Renal pelvis (tissue), 4 donors: ENCODE results near the gene MYO5A. TPM values are rescaled to one million over a fixed set of nuclear protein-coding genes. Genes with fewer than 3 reads are reported as not detected.
"Not testable (repeated sequence)": the region's sequence is repeated elsewhere in the genome, so short reads cannot be mapped to it uniquely, and the experiment has no call there.

Source experiments
- DNase-seq: peaks from one replicate; pipeline ENCODE4 v3.0.0-alpha.2; 2013
- polyA plus RNA-seq, 3 donors: library from polyadenylated mRNA; unstranded; fragments of 120-200 nt; gene quantifications; one replicate each; pipeline ENCODE4 v1.2.1, GENCODE V29; 2013; ENCODE audit not compliant: insufficient read length in 3 of 3

The MYO5A gene
- polyA plus RNA-seq, 3 donors: 7.3 to 9.5 (median 8.1) TPM

DNA sequence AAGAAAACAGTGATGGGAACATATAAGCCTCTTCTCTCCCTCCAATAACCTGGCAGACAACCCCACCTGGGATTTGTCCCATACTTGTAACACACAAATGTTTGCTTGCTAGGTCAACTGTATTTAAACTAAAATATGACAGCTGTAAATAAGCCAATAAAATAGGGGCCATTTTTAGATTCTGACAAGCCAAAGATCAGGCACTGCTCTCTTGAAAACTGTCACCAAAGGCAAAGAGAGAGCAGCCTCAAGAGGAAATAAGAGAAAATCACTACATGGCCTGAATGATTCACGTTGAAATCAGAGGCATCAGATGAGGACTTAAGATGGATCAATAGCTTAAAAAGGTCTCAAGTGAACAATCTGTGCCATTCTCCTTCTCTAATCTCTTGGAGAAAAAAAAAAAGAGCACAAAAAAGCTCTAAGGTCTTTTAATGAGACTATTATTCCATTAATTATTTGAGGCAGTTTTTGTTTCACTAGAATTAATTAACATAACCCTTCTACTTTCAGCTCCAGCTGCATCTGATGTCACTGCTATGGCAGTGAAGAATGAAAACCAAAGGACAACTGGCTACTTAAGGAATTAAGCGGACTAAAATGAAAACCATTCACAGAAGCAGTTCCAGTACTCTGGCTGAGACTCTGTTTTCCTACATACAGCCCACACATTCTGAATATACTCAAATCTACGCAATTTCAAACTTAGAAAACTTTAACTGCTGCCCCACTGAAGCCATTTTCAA, 19.0 kb downstream of the MYO5A start:
- DNase-seq: no peak

DNA sequence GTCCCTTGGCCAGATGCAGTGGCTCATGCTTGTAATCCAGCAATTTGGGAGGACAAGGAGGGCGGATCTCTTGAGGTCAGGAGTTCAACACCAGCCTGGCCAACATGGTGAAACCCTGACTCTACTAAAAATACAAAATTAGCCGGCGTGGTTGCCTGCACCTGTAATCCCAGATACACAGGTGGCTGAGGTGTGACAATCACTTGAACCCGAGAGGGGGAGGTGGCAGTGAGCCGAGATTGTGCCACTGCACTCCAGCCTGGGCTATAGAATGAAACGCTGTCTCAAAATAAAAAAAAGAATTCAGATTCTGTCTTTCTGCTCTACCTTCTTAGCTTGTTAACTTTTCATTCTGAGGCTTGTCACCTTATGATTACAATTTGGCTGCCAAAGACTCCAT, 22.1 kb downstream of the MYO5A start:
- no peak for DNase-seq

- no peak for DNase-seq
Measured at GRCh38 chr15:52505151-52505550, 23.5 kb downstream of the MYO5A start.

- DNase-seq: no peak
Measured at GRCh38 chr15:52503788-52504496, 24.7 kb downstream of the MYO5A start.

- no peak for DNase-seq
Measured at GRCh38 chr15:52502608-52503007, 26.1 kb downstream of the MYO5A start.

GRCh38 chr15:52499506-52499905, 29.2 kb downstream of the MYO5A start:
- DNase-seq: no peak

DNA sequence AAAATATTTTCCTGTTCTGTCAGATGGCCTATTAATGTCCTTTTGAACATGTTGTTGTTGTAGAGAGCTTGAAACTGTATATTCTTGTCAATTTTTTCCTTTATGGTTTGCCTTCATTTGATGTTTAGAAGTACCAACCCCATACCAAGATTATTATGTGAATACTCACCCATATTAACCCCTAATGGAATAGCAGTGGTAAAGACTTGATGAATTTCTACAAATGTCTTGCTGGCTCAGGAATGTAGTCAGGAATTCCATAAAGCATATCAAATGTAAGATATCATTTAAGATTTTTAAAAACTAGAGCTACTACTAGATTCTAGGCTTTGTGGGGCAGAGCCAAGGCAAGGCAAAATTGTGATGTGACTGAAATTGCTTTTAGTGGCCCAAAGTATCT, 30.0 kb downstream of the MYO5A start:
- DNase-seq: no peak

DNA sequence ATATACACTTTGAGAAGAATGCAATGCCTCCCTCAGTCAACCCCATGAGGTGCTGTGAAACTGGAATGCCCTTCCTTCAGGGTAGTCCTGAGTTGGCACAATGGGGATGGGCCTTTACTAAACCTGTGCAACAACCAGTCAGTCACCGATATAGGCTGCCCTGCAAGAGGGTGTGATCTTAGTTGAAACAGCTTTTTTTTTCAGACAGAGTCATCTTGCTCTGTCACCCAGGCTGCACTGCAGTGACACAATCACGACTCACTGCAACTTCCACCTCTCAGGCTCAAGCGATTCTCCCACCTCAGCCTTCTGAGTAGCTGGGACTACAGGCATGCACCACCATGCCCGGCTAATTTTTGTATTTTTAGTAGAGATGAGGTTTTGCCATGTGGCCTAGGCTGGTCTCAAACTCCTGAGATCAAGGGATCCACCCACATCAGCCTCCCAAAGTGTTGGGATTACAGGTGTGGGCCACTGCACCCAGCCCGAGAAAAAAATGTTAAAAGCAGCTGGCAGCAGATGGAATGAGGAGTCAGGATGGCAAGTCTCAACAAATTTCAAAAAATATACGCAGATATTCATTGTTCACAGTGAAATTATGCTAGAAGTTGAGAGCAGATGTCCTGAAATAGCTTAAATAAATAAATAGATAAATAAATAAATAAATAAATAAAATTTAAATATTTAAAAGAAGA, 31.8 kb downstream of the MYO5A start:
- DNase-seq: no peak

DNA sequence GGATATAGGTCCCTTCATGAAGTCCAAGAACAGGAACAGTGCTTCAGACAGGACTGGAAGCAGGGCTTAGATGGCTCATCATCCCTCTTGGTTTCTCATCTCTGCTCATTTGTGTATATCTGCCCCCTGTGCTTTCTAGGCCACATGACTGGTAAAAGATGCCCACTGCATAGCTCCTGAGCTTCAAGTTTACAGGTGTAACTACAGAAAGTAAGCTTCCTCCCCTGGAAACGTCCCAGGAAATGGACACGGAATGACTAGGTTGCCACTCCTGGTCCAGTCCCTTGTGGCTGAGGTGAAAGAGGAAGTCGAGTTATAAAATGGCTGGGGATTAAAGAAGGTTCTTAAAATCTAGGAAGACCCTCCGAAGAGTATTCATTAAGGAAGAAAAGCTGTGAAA, 32.5 kb downstream of the MYO5A start:
- DNase-seq: no peak

DNA sequence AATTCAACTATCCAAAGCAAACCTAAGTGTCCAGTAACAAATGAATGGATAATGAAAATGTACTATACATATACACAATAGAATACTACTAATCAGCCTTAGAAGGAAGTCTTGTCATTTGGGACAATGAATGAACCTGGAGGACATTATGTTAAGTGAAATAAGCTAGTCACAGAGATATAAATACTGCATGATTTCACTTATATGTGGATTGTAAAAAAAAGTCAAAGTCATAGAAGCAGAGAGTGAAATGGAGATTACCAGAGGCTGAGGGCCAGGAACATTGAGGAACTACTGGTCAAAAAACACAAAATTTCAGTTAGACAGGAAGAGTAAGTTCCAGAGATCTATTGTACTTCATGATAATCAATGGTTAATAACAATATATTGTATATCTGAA, 33.6 kb downstream of the MYO5A start:
- DNase-seq: no peak

- DNase-seq: no peak
Measured at GRCh38 chr15:52493968-52494367, 34.7 kb downstream of the MYO5A start.

- DNase-seq: no peak
Measured at GRCh38 chr15:52492132-52492531, 36.5 kb downstream of the MYO5A start.

GRCh38 chr15:52491472-52491871, 37.2 kb downstream of the MYO5A start:
- no peak for DNase-seq

GRCh38 chr15:52489430-52489829, 39.2 kb downstream of the MYO5A start:
- not testable (repeated sequence) for DNase-seq

GRCh38 chr15:52488830-52489229, 39.9 kb downstream of the MYO5A start:
- no peak for DNase-seq

DNA sequence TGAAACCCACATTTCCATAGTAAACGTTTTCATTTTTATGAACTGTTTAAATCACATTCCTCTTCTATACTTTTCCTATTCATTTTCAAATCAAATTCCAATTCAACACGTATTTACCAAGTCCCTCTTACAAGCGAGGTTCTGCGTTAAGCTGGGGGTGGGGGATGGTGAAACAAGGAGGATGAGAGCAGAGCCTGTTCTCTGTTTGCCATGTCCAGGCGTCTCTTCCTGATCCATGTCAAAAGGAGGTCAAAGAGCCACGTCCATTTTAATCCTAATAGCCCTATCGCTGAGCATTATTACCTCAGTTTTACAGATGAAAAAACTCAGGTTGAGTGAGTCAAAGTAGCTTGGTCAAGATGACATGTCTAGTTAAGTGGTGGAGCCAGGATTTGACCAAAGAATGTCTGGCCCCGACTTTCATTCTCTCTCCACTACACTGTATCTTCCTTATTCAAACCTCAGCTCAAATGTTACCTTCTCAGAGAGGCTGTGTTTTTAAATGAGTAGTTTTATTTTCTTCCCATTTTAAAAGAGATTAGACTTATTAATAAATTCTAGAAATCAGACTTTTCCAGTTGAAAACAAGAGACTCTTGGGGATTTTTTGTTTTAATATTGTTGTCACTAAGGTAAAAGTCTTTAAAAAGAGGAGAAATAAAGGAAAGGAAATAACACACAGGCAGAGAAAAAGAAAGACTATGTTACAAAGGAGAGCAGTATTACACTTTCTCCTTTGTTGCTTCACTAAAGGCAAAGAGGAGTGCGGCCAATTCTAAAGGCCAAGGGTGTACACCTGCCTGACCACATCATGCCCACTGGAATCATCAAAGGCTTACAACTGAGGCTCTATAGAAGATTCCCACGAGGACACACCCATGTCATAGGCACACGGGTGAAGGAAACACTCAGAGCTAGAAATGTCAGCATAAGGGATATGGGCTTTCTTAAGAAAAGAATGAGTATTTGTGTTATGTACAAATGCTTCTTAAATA, 42.4 kb downstream of the MYO5A start:
- DNase-seq: no peak

GRCh38 chr15:52485290-52485689, 43.4 kb downstream of the MYO5A start:
- DNase-seq: no peak

DNA sequence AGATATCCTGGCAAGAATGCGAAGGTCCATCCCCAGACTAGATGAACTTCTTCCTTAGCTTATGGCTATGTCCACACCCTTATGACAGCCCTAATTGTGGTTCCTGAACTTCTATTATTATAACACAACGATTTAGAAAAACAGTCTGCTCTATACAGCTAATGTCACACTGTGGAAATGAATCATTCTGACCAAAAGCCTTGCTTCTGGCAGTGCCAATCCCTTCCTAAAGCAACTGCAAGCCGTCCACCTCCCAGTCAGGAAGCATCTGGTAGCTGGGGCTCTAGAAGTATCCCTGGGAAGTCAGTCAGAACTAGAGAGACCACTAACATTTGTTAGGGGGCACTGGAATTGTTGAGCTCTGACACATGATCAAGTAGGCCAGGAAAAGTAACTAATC, 45.0 kb downstream of the MYO5A start:
- no peak for DNase-seq

GRCh38 chr15:52481915-52482314, 46.8 kb downstream of the MYO5A start:
- DNase-seq: no peak

DNA sequence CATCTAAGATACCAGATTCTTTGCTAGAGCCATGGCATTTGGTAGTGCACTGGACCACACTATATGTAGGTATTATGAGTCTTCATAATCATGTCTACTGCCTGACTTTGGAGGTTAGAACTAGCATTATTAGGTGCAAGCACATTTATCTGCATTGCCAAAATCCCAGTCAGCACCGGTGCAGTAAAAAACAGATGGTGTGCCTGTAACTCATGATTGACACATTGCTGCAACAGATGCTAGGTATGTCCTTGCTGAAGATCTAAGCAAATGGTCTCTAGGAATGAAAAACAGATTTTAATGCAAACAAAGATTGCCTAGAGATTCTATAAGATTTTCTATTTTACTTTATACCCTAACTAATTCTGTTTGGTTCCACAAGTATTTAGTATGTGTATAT, 47.7 kb downstream of the MYO5A start:
- DNase-seq: no peak

- no peak for DNase-seq
Measured at GRCh38 chr15:52466716-52467115, 62.0 kb downstream of the MYO5A start.
